Erythroblast (primary cell): Measurements from ENCODE around the gene C1orf210.

Experiments used
- DNase-seq, 2 experiments: peaks; one replicate each; lab custom pipeline; 2025; lab: John Stamatoyannopoulos, UW
- GATA1 ChIP-seq: IDR thresholded peaks from 2 replicates; pipeline ENCODE4 v1.6.1; 2011; ENCODE audit warnings: low read depth, mild to moderate bottlenecking, control low read depth, low read length, moderate library complexity
- POLR2A ChIP-seq: IDR thresholded peaks from 2 replicates; pipeline ENCODE4 v1.6.1; 2011; ENCODE audit warnings: mild to moderate bottlenecking, low read length

The C1orf210 gene

DNA sequence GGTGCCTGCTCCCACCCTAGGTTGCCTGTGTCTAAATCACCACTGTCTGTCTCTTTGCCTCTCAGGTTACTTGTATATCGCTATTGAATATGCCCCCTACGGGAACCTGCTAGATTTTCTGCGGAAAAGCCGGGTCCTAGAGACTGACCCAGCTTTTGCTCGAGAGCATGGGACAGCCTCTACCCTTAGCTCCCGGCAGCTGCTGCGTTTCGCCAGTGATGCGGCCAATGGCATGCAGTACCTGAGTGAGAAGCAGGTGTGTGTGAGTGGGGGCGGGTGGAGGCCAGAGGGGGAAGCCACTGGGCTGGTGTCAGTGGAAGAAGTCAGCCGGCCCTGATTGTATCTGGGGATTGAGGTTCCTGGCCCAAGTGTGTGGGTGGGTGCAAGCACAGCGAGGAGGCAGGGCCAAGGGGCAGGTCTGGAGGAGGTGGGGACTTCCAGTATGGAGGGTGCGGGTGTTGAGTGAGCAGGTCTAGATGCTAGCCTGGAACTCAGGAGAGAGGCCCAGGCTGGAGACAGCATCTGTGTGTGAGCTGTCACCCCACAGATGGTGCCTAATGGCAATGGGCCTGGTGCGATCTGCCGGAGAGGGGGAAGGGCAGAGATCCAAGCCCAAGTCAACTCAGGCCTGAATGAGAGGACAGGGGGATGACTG lies 32.6 kb upstream of the C1orf210 start:
- DNase-seq: no peak
- TF ChIP-seq GATA1 (no peak), POLR2A (no peak)

- no peak for TF ChIP-seq POLR2A
- no peak for DNase-seq
Measured at GRCh38 chr1:43316738-43317520, 31.5 kb upstream of the C1orf210 start.

GRCh38 chr1:43315963-43316737 lies 30.8 kb upstream of the C1orf210 start:
- no peak for DNase-seq
- TF ChIP-seq POLR2A (no peak), GATA1 (no peak)

DNA sequence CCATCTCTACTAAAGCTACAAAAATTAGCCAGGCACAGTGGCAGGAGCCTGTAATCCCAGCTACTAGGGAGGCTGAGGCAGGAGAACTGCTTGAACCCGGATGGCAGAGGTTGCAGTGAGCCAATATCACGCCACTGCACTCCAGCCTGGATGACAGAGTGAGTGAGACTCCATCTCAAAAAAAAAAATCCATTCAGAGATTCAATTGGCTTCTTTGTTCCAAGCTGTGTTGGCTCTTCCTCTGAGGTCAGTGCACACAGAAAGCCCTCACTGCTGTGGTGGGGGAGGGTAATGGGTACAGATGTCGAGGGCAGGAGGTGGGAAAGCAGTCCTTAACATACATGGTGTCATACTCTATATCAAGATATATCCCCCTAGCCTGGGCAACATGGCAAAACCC lies 30.1 kb upstream of the C1orf210 start:
- no peak for TF ChIP-seq POLR2A
- TF ChIP-seq GATA1: no peak

DNA sequence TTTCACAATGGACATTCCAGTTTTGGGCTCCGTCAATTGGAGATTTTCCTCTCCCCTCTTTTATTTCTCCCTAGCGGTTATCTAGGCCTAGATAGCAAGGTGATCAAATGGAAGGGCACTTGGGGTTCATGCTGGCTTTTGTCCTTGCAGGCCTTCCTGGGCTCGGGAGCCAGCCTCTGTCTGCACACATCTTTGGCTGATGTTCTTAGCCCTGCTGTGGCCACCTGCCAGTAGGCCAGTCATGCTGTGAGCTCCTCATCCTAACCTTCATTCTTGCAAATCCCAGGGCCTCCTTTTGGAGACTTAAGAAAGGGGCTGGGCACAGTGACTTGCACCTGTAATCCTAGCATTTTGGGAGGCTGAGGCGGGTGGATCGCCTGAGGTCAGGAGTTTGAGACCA lies 28.9 kb upstream of the C1orf210 start:
- DNase-seq: no peak
- TF ChIP-seq GATA1: no peak
- TF ChIP-seq POLR2A: no peak

More for the DNA sequence above, 30.1 kb upstream of the C1orf210 start:
- DNase-seq: no peak

DNA sequence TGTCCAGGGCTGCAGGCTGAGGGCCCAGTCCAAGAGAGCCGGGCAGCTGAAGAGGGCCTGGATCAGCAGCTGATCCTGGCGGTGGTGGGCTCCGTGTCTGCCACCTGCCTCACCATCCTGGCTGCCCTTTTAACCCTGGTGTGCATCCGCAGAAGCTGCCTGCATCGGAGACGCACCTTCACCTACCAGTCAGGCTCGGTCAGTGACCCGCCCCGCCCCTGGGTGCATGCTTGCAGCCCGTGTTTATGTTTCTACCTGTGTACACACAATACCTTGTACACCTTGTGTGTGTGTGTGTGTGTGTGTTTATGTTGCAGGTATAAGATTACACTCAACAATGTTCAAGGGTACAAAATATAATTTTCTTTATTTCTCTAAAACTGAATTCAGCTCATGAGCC lies 28.4 kb upstream of the C1orf210 start:
- no peak for DNase-seq
- TF ChIP-seq GATA1 (no peak), POLR2A (no peak)

DNA sequence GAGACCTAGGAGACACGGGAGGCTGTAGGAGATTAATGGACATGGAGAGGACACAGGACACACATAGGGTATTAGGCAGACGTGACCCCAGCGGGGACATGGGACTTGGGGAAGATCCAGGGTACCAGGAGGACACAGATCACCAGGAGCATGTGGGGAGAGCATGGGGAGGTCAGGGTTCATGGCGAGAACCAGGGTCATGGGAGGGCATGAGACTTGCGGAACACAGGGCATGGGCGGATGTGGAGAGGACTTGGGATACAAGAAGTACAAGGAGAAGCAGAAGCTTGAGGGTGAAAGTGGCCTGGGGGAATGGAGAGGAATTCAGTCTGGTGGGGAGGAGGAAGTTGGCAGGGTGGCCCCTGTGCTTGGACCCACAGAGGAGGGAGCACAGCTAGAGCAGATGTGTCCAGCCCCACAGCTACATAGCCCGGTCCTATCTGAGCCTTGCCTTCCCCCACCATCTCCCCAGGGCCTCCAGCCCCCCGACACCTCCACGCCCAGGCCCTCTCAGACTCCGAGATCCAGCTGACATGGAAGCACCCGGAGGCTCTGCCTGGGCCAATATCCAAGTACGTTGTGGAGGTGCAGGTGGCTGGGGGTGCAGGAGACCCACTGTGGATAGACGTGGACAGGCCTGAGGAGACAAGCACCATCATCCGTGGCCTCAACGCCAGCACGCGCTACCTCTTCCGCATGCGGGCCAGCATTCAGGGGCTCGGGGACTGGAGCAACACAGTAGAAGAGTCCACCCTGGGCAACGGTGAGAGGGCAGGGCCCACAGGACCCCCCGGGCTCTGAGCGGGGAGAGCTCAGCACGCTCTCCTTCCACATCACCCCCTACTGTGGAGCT lies 27.5 kb upstream of the C1orf210 start:
- TF ChIP-seq POLR2A (no peak), GATA1 (no peak)
- DNase-seq: no peak

- no peak for TF ChIP-seq POLR2A
- no peak for TF ChIP-seq GATA1
- DNase-seq: no peak
Measured at GRCh38 chr1:43312212-43312623, 26.8 kb upstream of the C1orf210 start.

DNA sequence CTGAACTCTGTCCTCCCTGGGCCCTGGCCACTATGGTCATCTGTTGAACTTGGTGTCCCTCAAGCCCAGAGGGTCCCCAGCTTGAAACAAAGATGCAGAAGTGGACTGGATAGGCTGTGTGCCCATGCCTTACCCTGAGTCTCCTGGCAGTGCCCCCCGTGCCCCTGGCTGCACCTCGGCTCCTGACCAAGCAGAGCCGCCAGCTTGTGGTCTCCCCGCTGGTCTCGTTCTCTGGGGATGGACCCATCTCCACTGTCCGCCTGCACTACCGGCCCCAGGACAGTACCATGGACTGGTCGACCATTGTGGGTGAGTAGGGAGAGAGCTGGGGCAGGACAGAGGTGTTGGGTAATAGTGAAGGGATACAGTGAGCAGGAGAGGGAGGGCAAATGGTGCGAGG lies 26.1 kb upstream of the C1orf210 start:
- no peak for DNase-seq
- no peak for TF ChIP-seq GATA1
- no peak for TF ChIP-seq POLR2A

DNA sequence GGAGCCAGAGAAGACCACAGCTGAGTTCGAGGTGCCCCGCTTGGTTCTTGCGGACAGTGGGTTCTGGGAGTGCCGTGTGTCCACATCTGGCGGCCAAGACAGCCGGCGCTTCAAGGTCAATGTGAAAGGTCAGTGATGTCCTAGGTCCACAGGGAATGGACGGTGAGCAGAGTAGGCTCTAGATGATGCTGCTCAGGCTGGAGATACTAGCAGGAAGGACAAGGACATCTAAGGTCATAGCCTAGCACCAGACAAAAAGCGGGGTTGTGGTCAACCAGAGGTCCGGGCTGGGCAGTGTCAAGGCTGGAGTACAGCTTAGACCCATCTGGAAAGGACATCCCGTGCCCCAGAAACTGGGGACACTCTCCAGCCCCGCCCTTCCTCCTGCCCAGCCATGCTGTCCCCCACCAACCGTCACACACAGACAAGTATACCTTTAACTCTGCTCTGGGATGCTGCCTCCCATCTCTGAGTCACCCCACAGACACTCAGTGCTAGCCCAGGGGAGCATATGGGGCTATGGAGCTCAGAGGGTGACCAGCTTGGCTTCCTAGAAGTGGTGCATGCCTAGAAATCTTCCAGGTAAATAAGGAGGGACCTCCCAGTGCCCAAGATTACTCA lies 24.1 kb upstream of the C1orf210 start:
- no peak for DNase-seq
- TF ChIP-seq POLR2A: no peak
- TF ChIP-seq GATA1: no peak

GRCh38 chr1:43308635-43309404 lies 23.4 kb upstream of the C1orf210 start:
- DNase-seq: no peak
- TF ChIP-seq POLR2A: no peak

- no peak for DNase-seq
- no peak for TF ChIP-seq GATA1
Measured at GRCh38 chr1:43307458-43308158, 22.2 kb upstream of the C1orf210 start.
